Spinal cord (tissue), 10 donors: ENCODE data around the gene SERPINB7. TPM values are rescaled to one million over a fixed set of nuclear protein-coding genes. Genes with fewer than 3 reads are reported as not detected.
"Not testable (repeated sequence)": the region's sequence is repeated elsewhere in the genome, so short reads cannot be mapped to it uniquely, and the experiment has no call there.

Experiments used
- DNase-seq, 6 donors: peaks; one replicate each; pipeline versions ENCODE4 v3.0.0 to v3.0.0-alpha.2; 2013 to 2015; ENCODE audit warnings: low spot score in 6 of 6, low read depth in 4 of 6
- H3K27ac ChIP-seq: one replicate; pipeline ENCODE4 v1.5.1; 2013; ENCODE audit warnings: low read depth, low read length, control low read depth
- H3K27me3 ChIP-seq: one replicate; pipeline ENCODE4 v1.6.1; 2013; ENCODE audit warnings: low read length; ENCODE audit not compliant: control insufficient read depth, insufficient read depth
- H3K36me3 ChIP-seq: one replicate; pipeline ENCODE4 v1.6.1; 2013; ENCODE audit warnings: low read length; ENCODE audit not compliant: control insufficient read depth, insufficient read depth
- H3K4me1 ChIP-seq: one replicate; pipeline ENCODE4 v1.6.1; 2013; ENCODE audit warnings: low read length; ENCODE audit not compliant: control insufficient read depth, insufficient read depth
- H3K4me3 ChIP-seq: one replicate; pipeline ENCODE4 v1.5.1; 2013; ENCODE audit warnings: low read depth, low read length, control low read depth
- H3K9me3 ChIP-seq: one replicate; pipeline ENCODE4 v1.6.1; 2013; ENCODE audit warnings: low read length; ENCODE audit not compliant: control insufficient read depth, insufficient read depth
- WGBS: methylation state at CpG from one replicate; pipeline ENCODE4 v1.1.5; 2013; ENCODE audit warnings: missing lambda C conversion rate; ENCODE audit not compliant: insufficient coverage; 5-methylcytosine and 5-hydroxymethylcytosine counted together
- polyA plus RNA-seq, 2 donors: library from polyadenylated mRNA; unstranded; fragments of 120-200 nt; gene quantifications; one replicate each; pipeline ENCODE4 v1.2.1, GENCODE V29; 2013; ENCODE audit not compliant: insufficient read length in 2 of 2
- total RNA-seq, 2 donors: library from RNA; depleted of rRNA in 1 of 2; stranded (reverse); fragments of 120-200 nt in 1 of 2; fragments of >200 nt in 1 of 2; gene quantifications; one replicate each; pipeline versions ENCODE4 v1.2.3 to v1.2.4, GENCODE V29; 2013 to 2014
- donor health status: healthy.

The SERPINB7 gene
- total and polyA plus RNA-seq, 4 donors: not detected

- no peaks in the 10 kb centered on the region for H3K27me3 ChIP-seq
Observed at GRCh38 chr18:63753676-63754075, 21.5 kb upstream of the SERPINB7 start.

DNA sequence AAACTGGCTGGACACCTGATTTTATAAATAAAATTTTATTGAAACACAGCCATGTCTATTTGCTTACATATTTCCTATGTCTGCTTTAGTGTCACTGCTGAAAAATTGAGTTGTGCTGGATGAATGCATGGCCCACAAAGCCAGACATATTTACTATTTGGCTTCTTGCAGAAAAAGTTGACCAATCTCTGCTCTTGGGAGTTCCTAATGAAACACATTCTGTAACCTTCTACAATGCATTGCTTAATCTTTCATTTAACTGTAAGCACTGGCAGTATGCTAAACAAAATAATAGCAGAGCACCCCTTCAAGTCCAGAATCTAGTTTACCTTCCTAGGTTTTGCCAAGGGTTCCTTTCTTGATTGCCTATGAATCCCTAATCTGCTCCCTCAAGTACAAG, 17.7 kb upstream of the SERPINB7 start:
- Histone ChIP-seq H3K27ac (no peak overlapping the region), H3K27me3 (no peaks in the 10 kb centered on the region), H3K9me3 (no peaks in the 10 kb centered on the region), H3K4me1 (no peaks in the 10 kb centered on the region), H3K36me3 (no peaks in the 10 kb centered on the region), H3K4me3 (no peak overlapping the region)
- no peak for DNase-seq

More at GRCh38 chr18:63753676-63754075, 21.5 kb upstream of the SERPINB7 start:
- no peak overlapping the region for H3K27ac ChIP-seq
- no peaks in the 10 kb centered on the region for H3K36me3 ChIP-seq
- H3K4me1 ChIP-seq: no peaks in the 10 kb centered on the region
- no peak for DNase-seq
- no peaks in the 10 kb centered on the region for H3K9me3 ChIP-seq
- H3K4me3 ChIP-seq: no peak overlapping the region

GRCh38 chr18:63758615-63759240, 16.5 kb upstream of the SERPINB7 start:
- Histone ChIP-seq H3K27me3 (no peaks in the 10 kb centered on the region), H3K9me3 (no peaks in the 10 kb centered on the region), H3K4me3 (no peak overlapping the region), H3K4me1 (no peaks in the 10 kb centered on the region), H3K27ac (no peak overlapping the region), H3K36me3 (no peaks in the 10 kb centered on the region)
- peak in 2 of 6 donors; percentile 6 to 8 for DNase-seq
- WGBS: no CpG with 5 or more reads among the region's 3 CpGs

DNA sequence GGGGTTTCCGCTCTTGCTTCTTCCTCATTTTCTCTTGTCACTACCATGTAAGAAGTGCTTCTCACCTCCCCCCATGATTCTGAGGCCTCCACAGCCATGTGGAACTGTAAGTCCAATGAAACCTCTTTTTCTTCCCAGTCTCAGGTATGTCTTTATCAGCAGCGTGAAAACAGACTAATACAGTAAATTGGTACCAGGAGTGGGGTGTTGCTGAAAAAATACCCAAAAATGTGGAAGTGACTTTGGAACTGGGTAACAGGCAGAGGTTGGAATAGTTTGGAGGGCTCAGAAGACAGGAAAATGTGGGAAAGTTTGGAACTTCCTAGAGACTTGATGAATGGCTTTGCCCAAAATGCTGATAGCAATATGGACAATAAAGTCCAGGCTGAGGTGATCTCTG, 15.4 kb upstream of the SERPINB7 start:
- H3K27ac ChIP-seq, H3K27me3 ChIP-seq, H3K4me1 ChIP-seq, H3K9me3 ChIP-seq, DNase-seq, H3K36me3 ChIP-seq, H3K4me3 ChIP-seq: not testable (repeated sequence)
- 100% methylated on average over 1 of the region's 2 CpGs for WGBS

DNA sequence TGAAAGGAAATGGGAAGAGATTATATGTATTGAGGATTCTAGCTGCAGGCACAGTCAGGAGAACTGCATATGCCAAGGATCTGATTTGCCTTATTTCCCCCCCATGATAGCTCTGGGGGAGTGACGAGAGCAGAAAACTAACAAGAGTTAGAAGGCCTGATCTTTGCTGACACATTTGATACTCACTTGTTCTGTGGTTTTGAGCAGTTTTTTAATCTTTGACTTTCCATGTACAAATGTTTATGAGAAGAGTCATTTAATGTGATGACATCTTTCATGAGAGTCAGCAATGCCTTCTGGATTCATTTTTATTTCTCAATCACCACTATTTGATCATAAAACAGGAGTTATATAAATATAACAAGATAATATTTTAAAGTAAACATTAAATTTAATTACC, 12.7 kb upstream of the SERPINB7 start:
- H3K4me3 ChIP-seq: no peak overlapping the region
- no peaks in the 10 kb centered on the region for H3K36me3 ChIP-seq
- no peak overlapping the region for H3K27ac ChIP-seq
- H3K9me3 ChIP-seq: no peaks in the 10 kb centered on the region
- no peaks in the 10 kb centered on the region for H3K27me3 ChIP-seq
- no peaks in the 10 kb centered on the region for H3K4me1 ChIP-seq
- DNase-seq: no peak
- WGBS: no CpG with 5 or more reads among the region's 1 CpG

DNA sequence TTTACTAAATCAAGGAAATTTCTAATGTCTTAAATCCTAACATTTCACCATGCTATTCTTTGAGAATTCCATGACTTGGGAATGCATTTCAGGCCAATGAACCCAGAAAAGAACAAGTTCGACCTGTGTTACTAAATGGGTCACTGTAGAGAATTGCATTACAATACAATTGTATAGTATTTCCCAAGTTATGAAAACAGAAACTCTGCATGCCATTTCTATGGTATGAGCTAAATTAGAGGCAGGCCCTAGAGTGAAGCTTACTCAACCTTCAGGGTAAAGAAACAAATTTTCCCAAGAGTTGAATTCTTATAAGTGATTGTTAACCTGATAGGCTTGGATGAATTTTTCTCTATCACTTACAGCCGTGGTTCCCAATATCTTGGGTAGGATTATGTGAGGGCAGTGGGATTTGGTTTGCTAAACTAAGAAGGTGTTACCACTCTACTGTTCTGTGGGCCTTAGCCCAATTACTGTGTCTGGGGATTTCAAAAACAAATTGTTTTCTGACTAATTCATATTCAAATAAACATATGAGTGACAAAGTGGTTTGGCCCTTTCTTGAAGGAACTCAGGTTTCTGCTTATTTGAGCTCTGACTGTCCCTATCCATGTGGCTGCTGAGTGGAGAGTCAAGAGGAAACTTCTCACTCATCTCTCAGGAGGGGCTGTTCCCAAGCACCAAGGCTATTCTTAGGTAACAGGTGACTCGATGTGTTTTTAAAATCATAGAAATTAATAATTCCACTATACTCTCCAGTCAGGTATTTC, 11.2 kb upstream of the SERPINB7 start:
- H3K9me3 ChIP-seq: no peaks in the 10 kb centered on the region
- no peaks in the 10 kb centered on the region for H3K4me1 ChIP-seq
- no peak for DNase-seq
- H3K4me3 ChIP-seq: no peak overlapping the region
- no peaks in the 10 kb centered on the region for H3K27me3 ChIP-seq
- WGBS: no CpG with 5 or more reads among the region's 3 CpGs
- no peak overlapping the region for H3K27ac ChIP-seq
- H3K36me3 ChIP-seq: no peaks in the 10 kb centered on the region

GRCh38 chr18:63765837-63766236, 9.4 kb upstream of the SERPINB7 start:
- no peaks in the 10 kb centered on the region for H3K4me1 ChIP-seq
- H3K27me3 ChIP-seq: no peaks in the 10 kb centered on the region
- no peak for DNase-seq
- no peaks in the 10 kb centered on the region for H3K9me3 ChIP-seq
- no CpG with 5 or more reads among the region's 2 CpGs for WGBS
- no peaks in the 10 kb centered on the region for H3K36me3 ChIP-seq
- H3K27ac ChIP-seq: no peak overlapping the region
- no peak overlapping the region for H3K4me3 ChIP-seq

DNA sequence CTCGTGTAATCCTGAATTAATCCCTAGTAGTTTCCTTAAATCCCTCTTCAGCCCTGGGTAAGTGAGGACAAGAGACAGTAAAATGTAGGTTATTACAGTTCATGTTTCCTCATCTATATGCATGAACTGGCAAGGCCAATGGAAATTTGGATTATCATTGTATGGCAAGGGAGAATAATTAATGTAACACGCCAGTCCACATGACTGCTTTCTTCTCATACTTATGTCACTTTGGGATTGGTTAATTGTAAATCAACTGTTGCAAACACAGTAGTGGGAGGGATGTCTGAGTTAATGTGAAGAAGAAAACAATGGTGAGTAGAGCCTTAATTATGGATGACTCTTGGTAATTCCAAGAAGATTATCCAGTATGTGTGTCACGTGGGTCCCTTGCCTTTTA, 1.7 kb upstream of the SERPINB7 start:
- Histone ChIP-seq H3K4me3 (no peak overlapping the region), H3K36me3 (no peaks in the 10 kb centered on the region), H3K4me1 (no peaks in the 10 kb centered on the region), H3K9me3 (no peaks in the 10 kb centered on the region), H3K27me3 (no peaks in the 10 kb centered on the region), H3K27ac (no peak overlapping the region)
- no peak for DNase-seq
- no CpG with 5 or more reads among the region's 3 CpGs for WGBS

DNA sequence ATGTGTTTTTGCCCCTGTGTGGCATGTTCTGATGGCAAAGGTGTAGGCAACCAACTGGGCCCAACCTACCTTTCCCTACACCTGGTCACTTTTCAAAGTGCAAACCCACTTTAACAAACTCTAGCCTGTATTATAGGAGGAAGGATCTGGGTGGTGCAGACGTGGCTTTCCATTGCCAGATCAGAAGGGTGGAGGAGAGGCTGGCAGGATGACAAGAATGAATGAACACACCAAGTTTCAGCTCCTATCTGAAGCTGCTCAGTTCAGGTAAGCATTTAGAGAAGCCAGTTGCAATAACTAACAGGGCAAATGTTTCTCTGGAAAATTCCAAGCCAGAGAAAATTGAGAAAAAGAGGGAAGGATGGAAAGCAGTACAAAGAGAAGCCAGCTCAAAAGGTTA, 707 bp upstream of the SERPINB7 start:
- H3K4me1 ChIP-seq: no peaks in the 10 kb centered on the region
- H3K9me3 ChIP-seq: no peaks in the 10 kb centered on the region
- H3K4me3 ChIP-seq: no peak overlapping the region
- no CpG with 5 or more reads among the region's 1 CpG for WGBS
- no peaks in the 10 kb centered on the region for H3K36me3 ChIP-seq
- no peak overlapping the region for H3K27ac ChIP-seq
- no peak for DNase-seq
- H3K27me3 ChIP-seq: no peaks in the 10 kb centered on the region

DNA sequence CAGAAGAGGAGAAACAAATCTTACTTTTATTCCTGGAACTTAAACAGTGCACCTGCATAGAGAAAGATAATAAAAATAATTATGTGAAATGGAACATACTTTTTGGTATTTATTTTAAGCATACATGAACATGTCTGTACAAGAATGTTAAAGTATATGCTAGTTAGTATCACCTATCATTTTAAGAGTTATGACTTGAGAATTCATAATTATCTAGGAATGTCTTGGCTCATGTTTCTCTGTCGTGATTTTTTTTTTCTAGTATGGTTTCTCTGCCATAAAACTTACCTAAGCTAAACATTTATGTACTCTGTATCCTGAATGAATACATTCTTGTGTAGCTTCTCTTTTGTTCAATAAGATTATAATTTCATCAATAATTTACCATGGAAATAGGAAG, 4.2 kb downstream of the SERPINB7 start:
- DNase-seq: no peak
- no peaks in the 10 kb centered on the region for H3K27me3 ChIP-seq
- H3K4me3 ChIP-seq: no peak overlapping the region
- no peaks in the 10 kb centered on the region for H3K36me3 ChIP-seq
- no peaks in the 10 kb centered on the region for H3K9me3 ChIP-seq
- H3K4me1 ChIP-seq: no peaks in the 10 kb centered on the region
- H3K27ac ChIP-seq: no peak overlapping the region
- no CpG with 5 or more reads among the region's 1 CpG for WGBS
